HUES64 (cell line): ENCODE data around the gene SHISA9.
A peak's percentile ranks its signal among the peaks of the same experiment; 100 is the strongest.

Experiments
- H3K27ac ChIP-seq: 2 replicates; pipeline ENCODE4 v1.7.0; 2013; ENCODE audit warnings: low read depth, low read length, inconsistent platforms
- H3K27me3 ChIP-seq: 2 replicates; pipeline ENCODE4 v1.6.1; 2013; ENCODE audit warnings: mild to moderate bottlenecking, low read length; ENCODE audit not compliant: insufficient read depth
- H3K36me3 ChIP-seq: 2 replicates; pipeline ENCODE4 v1.6.1; 2013; ENCODE audit warnings: mild to moderate bottlenecking, low read length; ENCODE audit not compliant: insufficient read depth
- H3K4me1 ChIP-seq: 2 replicates; pipeline ENCODE4 v1.6.1; 2013; ENCODE audit warnings: mild to moderate bottlenecking, low read length, moderate library complexity; ENCODE audit not compliant: insufficient read depth
- H3K4me3 ChIP-seq: 2 replicates; pipeline ENCODE4 v1.5.1; 2013; ENCODE audit warnings: mild to moderate bottlenecking, low read length, moderate library complexity
- H3K9ac ChIP-seq: 2 replicates; pipeline ENCODE4 v1.6.1; 2013; ENCODE audit warnings: mild to moderate bottlenecking, low read depth, low read length
- H3K9me3 ChIP-seq: 2 replicates; pipeline ENCODE4 v1.6.1; 2013; ENCODE audit warnings: low read depth, low read length; ENCODE audit not compliant: insufficient read depth
- WGBS: fragments of 150-250, 120-280 bp; methylation state at CpG from one replicate; pipeline ENCODE4 v1.1.7; 2013; ENCODE audit warnings: missing lambda C conversion rate; 5-methylcytosine and 5-hydroxymethylcytosine counted together

Gene SHISA9

GRCh38 chr16:13099822-13100221 is 198.4 kb downstream of the SHISA9 start:
- H3K27ac ChIP-seq, result no peak overlapping the region
- H3K4me1 ChIP-seq, result peaks cover 32% of the 10 kb centered on the region
- 18% methylated on average over 2 of the region's 2 CpGs for WGBS
- H3K9ac ChIP-seq, result no peak overlapping the region
- H3K9me3 ChIP-seq, result peaks cover 11% of the 10 kb centered on the region; the same call in 1 of the 2 replicates
- no peaks in the 10 kb centered on the region for H3K36me3 ChIP-seq
- no peak overlapping the region for H3K4me3 ChIP-seq
- H3K27me3 ChIP-seq, result no peaks in the 10 kb centered on the region

- H3K9me3 ChIP-seq, result peaks cover 11% of the 10 kb centered on the region; the same call in 1 of the 2 replicates
- WGBS, result 93% methylated on average over 5 of the region's 6 CpGs
- H3K36me3 ChIP-seq, result no peaks in the 10 kb centered on the region
- H3K9ac ChIP-seq, result no peak overlapping the region
- peaks cover 28% of the 10 kb centered on the region for H3K4me1 ChIP-seq
- H3K4me3 ChIP-seq, result no peak overlapping the region
- H3K27me3 ChIP-seq, result no peaks in the 10 kb centered on the region
- H3K27ac ChIP-seq, result no peak overlapping the region
These were observed 199.6 kb downstream of the SHISA9 start for GRCh38 chr16:13100970-13101369.

DNA sequence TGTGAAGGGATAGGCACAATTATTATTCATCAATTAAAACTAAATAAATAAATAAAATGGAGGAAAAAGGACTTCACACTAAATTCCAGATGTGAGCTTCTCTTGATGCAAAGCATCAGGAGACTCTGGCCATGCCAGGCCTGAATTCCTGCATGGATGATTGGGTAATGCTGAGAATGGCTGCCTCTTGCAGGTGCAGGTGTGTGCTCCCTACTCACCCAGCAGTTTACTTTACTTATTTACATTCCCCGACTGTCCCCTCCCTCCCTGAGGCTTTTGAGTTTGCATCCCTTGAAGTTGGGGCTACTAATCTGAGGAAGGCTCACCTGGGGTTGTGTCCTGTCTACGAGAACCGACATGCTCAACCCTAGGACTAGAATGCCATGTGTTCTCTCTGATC is 200.4 kb downstream of the SHISA9 start:
- no peak overlapping the region for H3K4me3 ChIP-seq
- H3K9me3 ChIP-seq, result peaks cover 11% of the 10 kb centered on the region; the same call in 1 of the 2 replicates
- H3K36me3 ChIP-seq, result no peaks in the 10 kb centered on the region
- no peak overlapping the region for H3K27ac ChIP-seq
- no peaks in the 10 kb centered on the region for H3K27me3 ChIP-seq
- no peak overlapping the region for H3K9ac ChIP-seq
- WGBS, result 81% methylated on average over 3 of the region's 3 CpGs
- peaks cover 28% of the 10 kb centered on the region for H3K4me1 ChIP-seq

DNA sequence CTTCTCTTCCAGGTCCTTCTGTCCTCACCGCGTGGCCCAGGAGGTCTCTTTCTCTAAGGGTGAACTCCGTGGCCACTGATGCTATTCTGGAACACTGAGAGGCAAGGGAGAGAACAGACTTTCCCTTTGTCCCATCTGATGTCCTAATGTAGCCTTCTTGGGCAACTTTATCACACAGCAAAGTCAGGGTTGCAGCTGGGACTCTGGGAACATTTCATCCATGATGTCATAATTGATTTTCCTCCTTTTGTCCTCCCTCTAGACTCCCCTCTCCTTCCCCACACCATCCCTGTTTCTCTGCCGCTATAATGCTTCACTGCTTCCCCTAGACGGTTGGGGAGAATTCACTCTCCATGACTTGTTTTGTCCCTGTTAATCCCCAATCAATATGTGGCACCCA is 201.0 kb downstream of the SHISA9 start:
- WGBS, result 88% methylated on average over 5 of the region's 5 CpGs

DNA sequence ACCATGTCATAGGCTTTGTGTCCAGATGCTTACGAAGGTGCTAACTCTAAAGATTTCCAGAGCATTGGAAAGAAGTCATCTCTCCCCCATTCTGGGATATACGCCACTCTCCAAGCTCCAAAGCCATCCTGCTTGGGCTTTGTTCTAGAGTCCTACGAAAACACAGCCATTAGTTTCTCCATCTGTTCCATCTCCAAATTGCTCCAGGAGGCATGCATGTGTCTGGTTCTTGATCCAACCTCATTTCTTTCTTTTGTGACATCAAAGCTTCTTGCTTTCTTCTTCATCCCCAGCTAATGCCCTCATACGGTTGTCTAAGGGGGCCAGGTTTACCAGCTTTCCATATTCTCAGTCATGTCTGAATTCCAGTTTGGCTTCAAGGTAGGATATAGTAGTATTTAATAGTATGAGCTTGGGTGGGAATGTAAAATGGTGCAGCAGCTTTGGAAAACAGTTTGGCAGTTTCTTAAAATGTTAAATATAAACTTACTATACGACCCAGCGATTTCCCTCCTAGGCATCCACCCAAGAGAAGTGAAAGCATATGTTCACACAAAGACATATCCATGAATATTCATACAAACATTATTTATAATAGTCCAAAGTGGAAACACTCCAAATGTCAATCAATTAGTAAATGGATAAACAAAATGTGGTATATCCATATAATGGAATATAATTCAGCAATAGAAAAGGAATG is 202.6 kb downstream of the SHISA9 start:
- 92% methylated on average over 5 of the region's 6 CpGs for WGBS
- Histone ChIP-seq H3K4me1 (peaks cover 19% of the 10 kb centered on the region), H3K9ac (no peak overlapping the region), H3K36me3 (no peaks in the 10 kb centered on the region), H3K4me3 (no peak overlapping the region), H3K27me3 (no peaks in the 10 kb centered on the region), H3K27ac (no peak overlapping the region), H3K9me3 (peaks cover 11% of the 10 kb centered on the region; the same call in 1 of the 2 replicates)

More for the DNA sequence above, 201.0 kb downstream of the SHISA9 start:
- no peak overlapping the region for H3K27ac ChIP-seq
- H3K4me1 ChIP-seq, result peaks cover 28% of the 10 kb centered on the region
- H3K4me3 ChIP-seq, result no peak overlapping the region
- no peak overlapping the region for H3K9ac ChIP-seq
- no peaks in the 10 kb centered on the region for H3K36me3 ChIP-seq
- no peaks in the 10 kb centered on the region for H3K27me3 ChIP-seq
- H3K9me3 ChIP-seq, result peaks cover 11% of the 10 kb centered on the region; the same call in 1 of the 2 replicates

GRCh38 chr16:13104772-13105171 is 203.4 kb downstream of the SHISA9 start:
- Histone ChIP-seq H3K9me3 (peaks cover 11% of the 10 kb centered on the region; the same call in 1 of the 2 replicates), H3K9ac (no peak overlapping the region), H3K36me3 (no peaks in the 10 kb centered on the region), H3K4me1 (peaks cover 11% of the 10 kb centered on the region), H3K27me3 (no peaks in the 10 kb centered on the region), H3K4me3 (no peak overlapping the region), H3K27ac (no peak overlapping the region)
- no CpG with 5 or more reads among the region's 5 CpGs for WGBS

DNA sequence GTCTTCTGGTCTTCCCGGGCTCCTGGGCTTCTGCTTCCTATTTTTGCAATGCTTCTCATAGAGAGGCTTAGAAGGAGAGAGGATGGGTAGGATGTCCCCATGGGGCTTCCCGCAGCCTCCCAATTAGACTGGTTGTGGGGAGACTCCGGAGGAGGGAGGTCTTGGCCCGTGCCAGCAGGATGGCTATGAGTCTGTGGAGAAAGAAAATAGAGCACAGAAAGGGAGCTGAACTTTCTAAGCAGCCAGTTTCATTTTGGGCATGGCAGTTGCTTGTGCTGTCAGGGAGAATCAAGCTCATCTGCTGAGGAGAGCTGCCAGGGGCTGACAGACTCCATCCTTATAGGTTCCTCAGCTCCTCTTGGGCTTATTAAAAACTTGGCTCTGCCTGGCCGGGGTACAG is 204.0 kb downstream of the SHISA9 start:
- Histone ChIP-seq H3K4me1 (peaks cover 9% of the 10 kb centered on the region), H3K36me3 (no peaks in the 10 kb centered on the region), H3K9me3 (peaks cover 11% of the 10 kb centered on the region; the same call in 1 of the 2 replicates), H3K27me3 (no peaks in the 10 kb centered on the region), H3K4me3 (no peak overlapping the region), H3K27ac (no peak overlapping the region), H3K9ac (no peak overlapping the region)
- WGBS, result 92% methylated on average over 5 of the region's 5 CpGs

DNA sequence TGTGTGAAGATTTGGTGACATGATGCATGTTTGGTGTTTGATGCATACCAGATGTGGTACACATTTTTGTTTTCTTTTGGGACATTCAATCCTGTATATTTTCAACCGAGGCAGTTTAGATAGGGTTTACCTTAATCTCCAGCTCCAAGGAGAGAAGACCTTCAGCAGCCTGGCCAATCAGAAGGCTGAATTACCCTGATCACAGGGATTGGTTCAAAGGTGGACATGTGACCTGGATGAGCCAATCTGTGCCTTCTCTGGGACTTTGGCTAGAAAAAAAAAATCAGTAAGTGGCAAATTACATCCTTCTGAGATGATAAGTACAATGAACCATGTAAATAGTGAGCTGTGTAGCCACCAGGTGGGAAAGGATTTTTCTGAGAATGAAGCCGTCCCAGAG is 205.1 kb downstream of the SHISA9 start:
- H3K27me3 ChIP-seq, result no peaks in the 10 kb centered on the region
- peaks cover 14% of the 10 kb centered on the region for H3K4me1 ChIP-seq
- H3K9ac ChIP-seq, result no peak overlapping the region
- 86% methylated on average over 2 of the region's 2 CpGs for WGBS
- H3K27ac ChIP-seq, result no peak overlapping the region
- no peaks in the 10 kb centered on the region for H3K36me3 ChIP-seq
- H3K9me3 ChIP-seq, result peaks cover 11% of the 10 kb centered on the region; the same call in 1 of the 2 replicates
- no peak overlapping the region for H3K4me3 ChIP-seq

GRCh38 chr16:13108126-13108525 is 206.7 kb downstream of the SHISA9 start:
- Histone ChIP-seq H3K27ac (no peak overlapping the region), H3K4me1 (peaks cover 18% of the 10 kb centered on the region), H3K36me3 (no peaks in the 10 kb centered on the region), H3K9ac (no peak overlapping the region), H3K27me3 (no peaks in the 10 kb centered on the region), H3K9me3 (peaks cover 11% of the 10 kb centered on the region; the same call in 1 of the 2 replicates), H3K4me3 (no peak overlapping the region)
- WGBS, result 90% methylated on average over 5 of the region's 5 CpGs

- Histone ChIP-seq H3K9me3 (peaks cover 6% of the 10 kb centered on the region; the same call in 1 of the 2 replicates), H3K36me3 (no peaks in the 10 kb centered on the region), H3K27me3 (no peaks in the 10 kb centered on the region), H3K27ac (no peak overlapping the region), H3K4me3 (no peak overlapping the region), H3K9ac (no peak overlapping the region), H3K4me1 (peaks cover 22% of the 10 kb centered on the region)
- WGBS, result 95% methylated on average over 1 of the region's 1 CpG
These were observed 207.8 kb downstream of the SHISA9 start for GRCh38 chr16:13109171-13109570.

DNA sequence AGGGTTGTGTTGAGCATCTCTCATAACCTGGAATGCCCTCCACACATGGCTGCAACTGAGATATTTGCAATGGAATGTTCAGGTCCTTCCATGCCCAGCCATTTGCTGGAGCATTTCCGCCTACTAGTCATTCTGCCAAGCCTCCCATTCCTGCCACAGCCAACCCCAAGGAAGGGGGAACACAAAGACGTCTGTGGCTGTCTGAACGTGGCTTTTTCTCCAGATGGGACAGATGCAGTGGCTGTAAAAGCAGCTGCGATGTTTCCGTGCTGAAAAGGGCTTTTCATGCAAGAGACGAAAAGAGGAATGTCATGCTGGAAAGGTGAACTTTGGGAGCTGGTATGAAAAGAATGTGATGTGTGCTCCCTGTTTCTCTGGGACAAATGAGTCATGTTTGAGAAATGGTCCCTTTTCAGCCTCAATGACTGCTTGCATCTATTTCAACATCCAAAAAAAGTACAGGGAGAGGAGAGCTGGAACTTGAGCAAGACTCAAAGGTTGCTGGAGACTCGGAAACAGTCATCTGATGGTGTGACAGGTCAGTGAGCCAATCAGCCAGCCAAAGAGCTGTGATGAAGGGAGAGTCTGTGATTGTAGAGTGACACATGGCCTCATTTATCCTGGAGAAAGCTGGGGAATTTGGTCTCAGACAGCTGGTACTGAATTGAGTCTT is 208.9 kb downstream of the SHISA9 start:
- H3K4me1 ChIP-seq, result peaks cover 22% of the 10 kb centered on the region
- 49% methylated on average over 7 of the region's 7 CpGs for WGBS

More for the DNA sequence above, 208.9 kb downstream of the SHISA9 start:
- H3K27ac ChIP-seq, result peak overlapping the region; percentile 74
- H3K9ac ChIP-seq, result peak overlapping the region; percentile 15; the same call in 1 of the 2 replicates
- no peak overlapping the region for H3K4me3 ChIP-seq
- H3K27me3 ChIP-seq, result no peaks in the 10 kb centered on the region
- H3K9me3 ChIP-seq, result 0 out of 2 replicates have a peak, but pooled peaks cover 2% of the 10 kb centered on the region
- H3K36me3 ChIP-seq, result no peaks in the 10 kb centered on the region
